ENCODE results near the gene TYRP1. TPM values are rescaled to one million over a fixed set of nuclear protein-coding genes. Genes with fewer than 3 reads are reported as not detected.
A peak's percentile ranks its signal among the peaks of the same experiment; 100 is the strongest.

Gene TYRP1
- total RNA-seq, 3 donors from 2014 or later: 0.23 to 1.7 TPM; not detected in 1

- DNase-seq: no peak
- intact Hi-C loops (cut with DNase I, micrococcal nuclease): no loop called here
These were observed 36.0 kb upstream of the TYRP1 start for GRCh38 chr9:12657233-12657632.

DNA sequence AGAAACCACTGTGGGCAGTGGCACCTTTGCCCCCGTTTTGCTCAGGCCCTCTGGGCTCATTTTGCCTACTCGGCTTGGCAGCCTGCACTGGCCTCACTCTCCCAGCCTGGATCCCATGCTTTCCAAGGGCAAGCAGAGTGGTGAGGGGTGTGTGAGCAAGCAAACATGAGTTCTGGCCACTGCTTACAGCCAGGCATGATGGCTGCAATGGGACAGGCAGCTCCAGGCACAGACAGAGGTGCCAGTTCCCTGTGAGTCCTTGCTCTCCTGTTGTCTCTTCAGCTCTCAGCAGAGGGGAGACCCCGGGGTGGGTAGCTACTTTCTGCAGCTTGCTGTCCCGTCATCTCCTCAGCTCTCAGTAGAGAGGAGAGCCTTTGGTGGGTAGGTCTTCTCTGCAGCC, 35.2 kb upstream of the TYRP1 start:
- H3K4me1 ChIP-seq (ENCODE audit: low read depth): no peaks in the 10 kb centered on the region
- intact Hi-C loops (cut with DNase I, micrococcal nuclease): no loop called here
- DNase-seq (peak in 1 of 3 donors; percentile 2), ATAC-seq (no peak)
- TF ChIP-seq CTCF (IDR thresholded peaks at IDR 0.05): no peak
- no peaks in the 10 kb centered on the region for H3K36me3 ChIP-seq (ENCODE audit: low read depth)
- H3K4me3 ChIP-seq: no peak overlapping the region
- no peaks in the 10 kb centered on the region for H3K9me3 ChIP-seq

More at GRCh38 chr9:12657233-12657632, 36.0 kb upstream of the TYRP1 start:
- no peaks in the 10 kb centered on the region for H3K36me3 ChIP-seq (ENCODE audit: low read depth)
- H3K4me3 ChIP-seq: no peak overlapping the region
- H3K4me1 ChIP-seq (ENCODE audit: low read depth): no peaks in the 10 kb centered on the region
- no peak for TF ChIP-seq CTCF (IDR thresholded peaks at IDR 0.05)
- H3K9me3 ChIP-seq: no peaks in the 10 kb centered on the region
- ATAC-seq: no peak

DNA sequence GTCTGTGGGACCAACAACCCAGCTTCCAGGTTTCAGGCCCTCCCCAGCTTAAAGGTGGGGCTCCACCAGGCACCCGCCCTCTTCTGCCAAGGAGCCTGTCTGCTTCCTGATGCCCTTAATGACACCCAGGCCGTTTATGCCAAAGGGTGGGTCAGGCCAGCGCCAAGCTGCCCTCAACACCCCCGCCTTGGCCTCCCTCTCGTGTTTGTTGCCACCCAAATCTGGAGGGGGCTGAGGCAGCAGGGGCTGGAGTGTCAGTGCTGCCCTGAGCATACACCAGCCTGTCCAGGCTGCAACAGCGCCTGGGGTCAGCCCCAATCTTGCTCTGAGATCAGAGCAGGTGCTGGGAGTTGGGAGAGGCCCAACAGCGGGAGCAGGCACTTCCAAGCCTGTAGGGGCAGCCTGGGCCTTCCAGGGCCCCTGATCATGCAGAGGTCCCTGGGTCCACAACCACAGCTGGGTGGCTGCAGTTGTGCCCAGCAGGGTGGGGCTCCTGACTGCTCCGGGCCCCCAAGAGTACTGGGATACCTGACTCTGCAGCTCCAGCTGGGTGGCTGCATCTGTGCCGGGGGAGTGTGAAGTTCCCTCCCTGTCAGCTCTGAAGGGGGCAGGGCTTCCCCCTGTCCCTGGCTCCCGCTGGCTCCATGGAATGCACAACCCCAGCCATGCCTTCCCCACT, 34.5 kb upstream of the TYRP1 start:
- TF ChIP-seq CTCF (IDR thresholded peaks at IDR 0.05): no peak
- Histone ChIP-seq H3K4me1 (ENCODE audit: low read depth) (no peaks in the 10 kb centered on the region), H3K36me3 (ENCODE audit: low read depth) (no peaks in the 10 kb centered on the region), H3K9me3 (no peaks in the 10 kb centered on the region), H3K4me3 (no peak overlapping the region)
- intact Hi-C loops (cut with DNase I, micrococcal nuclease): no loop called here
- peak; percentile 10 for ATAC-seq
- DNase-seq: peak in 1 of 3 donors; percentile 8

- Histone ChIP-seq H3K9me3 (no peaks in the 10 kb centered on the region), H3K4me1 (ENCODE audit: low read depth) (no peaks in the 10 kb centered on the region), H3K4me3 (no peak overlapping the region), H3K36me3 (ENCODE audit: low read depth) (no peaks in the 10 kb centered on the region)
- no peak for TF ChIP-seq CTCF (IDR thresholded peaks at IDR 0.05)
- DNase-seq (no peak), ATAC-seq (no peak)
- intact Hi-C loops (cut with DNase I, micrococcal nuclease): no loop called here
These were observed 34.0 kb upstream of the TYRP1 start for GRCh38 chr9:12659220-12659619.

DNA sequence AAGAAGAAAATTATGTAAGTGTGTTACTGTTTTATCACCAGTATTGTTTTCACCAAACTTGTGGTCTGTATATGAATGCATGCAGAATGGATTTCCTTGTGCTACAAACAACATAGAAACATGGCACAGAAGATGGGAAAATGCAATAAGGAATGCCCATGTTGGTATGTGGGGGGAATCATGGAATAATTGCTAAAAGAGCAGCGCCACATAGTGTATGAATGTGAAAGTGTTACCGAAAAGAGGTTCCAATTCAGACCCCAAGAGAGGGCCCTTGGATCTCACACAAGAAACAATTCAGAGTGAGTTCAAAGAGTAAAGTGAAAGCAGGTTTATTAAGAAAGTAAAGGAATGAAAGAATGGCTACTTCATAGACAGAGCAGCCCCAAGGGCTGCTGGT, 26.4 kb upstream of the TYRP1 start:
- Histone ChIP-seq H3K9me3 (no peaks in the 10 kb centered on the region), H3K4me1 (ENCODE audit: low read depth) (no peaks in the 10 kb centered on the region), H3K4me3 (no peak overlapping the region), H3K36me3 (ENCODE audit: low read depth) (no peaks in the 10 kb centered on the region)
- intact Hi-C loops (cut with DNase I, micrococcal nuclease): no loop called here
- DNase-seq (no peak), ATAC-seq (no peak)
- TF ChIP-seq CTCF (IDR thresholded peaks at IDR 0.05): no peak

DNA sequence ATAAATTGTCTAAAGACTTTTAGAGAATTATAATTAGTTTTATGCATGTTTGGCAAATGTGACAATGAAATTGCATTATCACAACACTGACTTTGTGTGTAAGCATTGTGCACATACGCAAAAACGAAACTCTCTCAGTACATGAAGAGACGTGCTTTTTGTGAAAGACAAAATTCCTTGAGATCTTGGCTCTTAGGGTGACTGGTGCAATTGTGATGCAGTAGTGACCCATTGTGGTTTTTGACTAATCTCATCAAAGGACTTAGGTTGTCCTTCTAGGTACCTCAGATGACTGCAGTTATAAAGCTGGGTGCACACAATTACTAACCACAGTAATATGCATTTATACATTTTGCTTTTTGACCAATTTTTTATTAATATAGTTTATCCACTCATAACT, 25.3 kb upstream of the TYRP1 start:
- Histone ChIP-seq H3K4me3 (no peak overlapping the region), H3K9me3 (no peaks in the 10 kb centered on the region), H3K36me3 (ENCODE audit: low read depth) (no peaks in the 10 kb centered on the region), H3K4me1 (ENCODE audit: low read depth) (no peaks in the 10 kb centered on the region)
- DNase-seq (no peak), ATAC-seq (no peak)
- intact Hi-C loops (cut with DNase I, micrococcal nuclease): no loop called here
- no peak for TF ChIP-seq CTCF (IDR thresholded peaks at IDR 0.05)

Measured in mucosa of descending colon (tissue), 3 donors.